Mesothelial cell of epicardium (in vitro differentiated cells): ENCODE measurements around the gene ADGRG3. TPM values are rescaled to one million over a fixed set of nuclear protein-coding genes. Genes with fewer than 3 reads are reported as not detected.

ENCODE experiments used
- DNase-seq, 2 experiments: peaks; one replicate each; pipeline ENCODE4 v3.0.0; 2021; ENCODE audit warnings: low spot score in 2 of 2; ENCODE audit not compliant: unreplicated experiment in 2 of 2
- H3K27ac Mint-ChIP-seq: 2 replicates; pipeline ENCODE4 v1.8.0; 2021; ENCODE audit warnings: mixed read lengths
- H3K27me3 Mint-ChIP-seq: 2 replicates; pipeline ENCODE4 v1.8.0; 2021; ENCODE audit warnings: low read depth, mixed read lengths
- H3K36me3 Mint-ChIP-seq: 2 replicates; pipeline ENCODE4 v1.8.0; 2021; ENCODE audit warnings: mixed read lengths
- H3K4me1 Mint-ChIP-seq: 2 replicates; pipeline ENCODE4 v1.8.0; 2021; ENCODE audit warnings: mixed read lengths
- H3K4me3 Mint-ChIP-seq: 2 replicates; pipeline ENCODE4 v1.8.0; 2021; ENCODE audit warnings: mild to moderate bottlenecking, moderate library complexity, mixed read lengths
- H3K9me3 Mint-ChIP-seq: 2 replicates; pipeline ENCODE4 v1.8.0; 2021; ENCODE audit warnings: mixed read lengths
- CTCF ChIP-seq: fragments of 200-600 bp; sonication (generic); IDR thresholded peaks from one replicate; pipeline ENCODE4 v1.5.0; 2021; ENCODE audit warnings: antibody characterized with exemption; ENCODE audit not compliant: unreplicated experiment
- total RNA-seq: library from RNA; stranded (reverse); gene quantifications from 3 replicates; pipeline ENCODE4 v1.2.1, GENCODE V29; 2021

ADGRG3 gene
- total RNA-seq, 1 donor from 2014 or later = not detected

GRCh38 chr16:57657228-57657627 lies 10.9 kb upstream of the ADGRG3 start:
- H3K4me1 Mint-ChIP-seq = peaks cover 7% of the 10 kb centered on the region
- no peaks in the 10 kb centered on the region for H3K9me3 Mint-ChIP-seq
- no peak for DNase-seq
- no peaks in the 10 kb centered on the region for H3K27me3 Mint-ChIP-seq
- TF ChIP-seq CTCF = no peak
- H3K4me3 Mint-ChIP-seq = no peak overlapping the region
- H3K27ac Mint-ChIP-seq = no peak overlapping the region
- H3K36me3 Mint-ChIP-seq = peaks cover 10% of the 10 kb centered on the region

- Mint-ChIP-seq H3K9me3 (no peaks in the 10 kb centered on the region), H3K27ac (no peak overlapping the region), H3K4me3 (no peak overlapping the region), H3K36me3 (peaks cover 10% of the 10 kb centered on the region), H3K4me1 (peaks cover 7% of the 10 kb centered on the region), H3K27me3 (no peaks in the 10 kb centered on the region)
- DNase-seq = no peak
- no peak for TF ChIP-seq CTCF
Measured at GRCh38 chr16:57658130-57658877, 9.8 kb upstream of the ADGRG3 start.

GRCh38 chr16:57658878-57659674 lies 9.0 kb upstream of the ADGRG3 start:
- Mint-ChIP-seq H3K4me3 (no peak overlapping the region), H3K9me3 (no peaks in the 10 kb centered on the region), H3K27ac (no peak overlapping the region), H3K4me1 (no peaks in the 10 kb centered on the region), H3K36me3 (peaks cover 11% of the 10 kb centered on the region), H3K27me3 (no peaks in the 10 kb centered on the region)
- no peak for TF ChIP-seq CTCF
- no peak for DNase-seq

DNA sequence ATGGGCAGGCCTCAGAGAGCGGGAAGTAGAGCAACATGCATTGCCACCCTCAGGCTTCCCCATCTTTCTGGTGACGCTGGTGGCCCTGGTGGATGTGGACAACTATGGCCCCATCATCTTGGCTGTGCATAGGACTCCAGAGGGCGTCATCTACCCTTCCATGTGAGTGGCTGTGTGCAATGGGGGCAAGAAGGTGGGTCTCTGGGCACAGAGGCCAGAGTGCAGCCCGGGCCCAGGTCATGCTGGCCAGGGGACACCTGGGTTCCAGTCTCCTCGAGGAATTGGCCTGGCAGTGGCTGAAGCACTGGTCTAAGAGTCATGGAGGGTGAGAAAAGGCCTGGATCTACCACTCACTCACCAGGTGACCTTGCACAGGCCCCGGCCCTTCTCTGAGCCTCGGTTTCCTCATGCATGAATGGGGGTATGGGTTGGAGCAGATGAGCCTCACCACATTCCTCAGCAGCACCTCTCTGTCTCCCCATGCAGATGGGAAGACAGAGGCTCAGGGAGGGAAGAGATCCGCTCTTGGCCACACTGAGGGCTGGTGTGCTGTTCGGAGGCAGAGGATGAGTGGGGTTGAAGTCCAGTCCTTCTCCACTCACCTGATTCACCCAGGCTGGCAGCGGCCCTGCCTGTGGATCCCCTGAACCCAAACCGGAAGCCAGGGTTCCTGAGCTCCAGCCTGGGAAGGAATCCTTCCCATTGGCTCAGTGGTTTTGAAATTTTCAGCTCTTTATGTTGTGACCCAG lies 7.2 kb upstream of the ADGRG3 start:
- no peaks in the 10 kb centered on the region for H3K27me3 Mint-ChIP-seq
- no peaks in the 10 kb centered on the region for H3K4me1 Mint-ChIP-seq
- TF ChIP-seq CTCF = no peak
- H3K9me3 Mint-ChIP-seq = no peaks in the 10 kb centered on the region
- no peak for DNase-seq
- H3K36me3 Mint-ChIP-seq = peaks cover 19% of the 10 kb centered on the region
- H3K4me3 Mint-ChIP-seq = no peak overlapping the region
- no peak overlapping the region for H3K27ac Mint-ChIP-seq

- Mint-ChIP-seq H3K9me3 (no peaks in the 10 kb centered on the region), H3K36me3 (peaks cover 19% of the 10 kb centered on the region)
Measured at GRCh38 chr16:57661510-57661909, 6.6 kb upstream of the ADGRG3 start.

More at GRCh38 chr16:57661510-57661909, 6.6 kb upstream of the ADGRG3 start:
- no peak for DNase-seq
- H3K4me3 Mint-ChIP-seq = no peak overlapping the region
- TF ChIP-seq CTCF = no peak
- no peaks in the 10 kb centered on the region for H3K4me1 Mint-ChIP-seq
- H3K27ac Mint-ChIP-seq = no peak overlapping the region
- no peaks in the 10 kb centered on the region for H3K27me3 Mint-ChIP-seq
